Vagina (tissue), 2 donors: Measurements from ENCODE around the gene FAM216B.
"Not testable (repeated sequence)": the region's sequence is repeated elsewhere in the genome, so short reads cannot be mapped to it uniquely, and the experiment has no call there.

ENCODE experiments used
- POLR2A ChIP-seq, 2 donors: fragments of 450-650 bp; IDR thresholded peaks; one replicate each; pipeline ENCODE4 v1.6.1; 2017; ENCODE audit warnings: antibody characterized with exemption in 2 of 2, mild to moderate bottlenecking in 2 of 2, moderate library complexity in 2 of 2
- POLR2AphosphoS5 ChIP-seq, 2 donors: sonication (generic); formaldehyde crosslinking; IDR thresholded peaks; one replicate each; pipeline ENCODE4 v1.9.0; 2017; ENCODE audit warnings: antibody characterized with exemption in 2 of 2, mild to moderate bottlenecking in 2 of 2, low read depth in 1 of 2; ENCODE audit not compliant: insufficient read depth in 1 of 2
- TF ChIP-seq, protein P1 (sequence below), 3 experiments: fragments of 450-650 bp in 2 of 3; fragments of 200-600 bp in 1 of 3; sonication (generic) in 1 of 3; IDR thresholded peaks; one replicate each; pipeline ENCODE4 v1.5.1; 2017 to 2019; ENCODE audit warnings: antibody characterized with exemption in 3 of 3, mild to moderate bottlenecking in 2 of 3, moderate library complexity in 2 of 3

DNA sequence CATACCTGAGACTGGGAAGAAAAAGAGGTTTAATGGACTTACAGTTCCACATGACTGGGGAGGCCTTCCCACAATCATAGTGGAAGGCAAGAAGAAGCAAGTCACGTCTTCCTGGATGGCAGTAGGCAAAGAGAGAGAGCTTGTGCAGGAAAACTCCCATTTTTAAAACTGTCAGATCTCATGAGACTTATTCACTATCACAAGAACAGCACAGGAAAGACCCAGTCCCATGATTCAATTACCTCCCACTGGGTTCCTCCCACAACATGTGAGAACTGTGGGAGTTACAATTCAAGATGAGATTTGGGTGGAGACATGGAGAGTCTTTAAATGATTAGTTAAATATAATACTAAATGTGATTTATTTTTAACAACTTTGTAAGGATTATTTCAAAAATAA is 38.3 kb downstream of the FAM216B start:
- TF ChIP-seq, protein P1, sequence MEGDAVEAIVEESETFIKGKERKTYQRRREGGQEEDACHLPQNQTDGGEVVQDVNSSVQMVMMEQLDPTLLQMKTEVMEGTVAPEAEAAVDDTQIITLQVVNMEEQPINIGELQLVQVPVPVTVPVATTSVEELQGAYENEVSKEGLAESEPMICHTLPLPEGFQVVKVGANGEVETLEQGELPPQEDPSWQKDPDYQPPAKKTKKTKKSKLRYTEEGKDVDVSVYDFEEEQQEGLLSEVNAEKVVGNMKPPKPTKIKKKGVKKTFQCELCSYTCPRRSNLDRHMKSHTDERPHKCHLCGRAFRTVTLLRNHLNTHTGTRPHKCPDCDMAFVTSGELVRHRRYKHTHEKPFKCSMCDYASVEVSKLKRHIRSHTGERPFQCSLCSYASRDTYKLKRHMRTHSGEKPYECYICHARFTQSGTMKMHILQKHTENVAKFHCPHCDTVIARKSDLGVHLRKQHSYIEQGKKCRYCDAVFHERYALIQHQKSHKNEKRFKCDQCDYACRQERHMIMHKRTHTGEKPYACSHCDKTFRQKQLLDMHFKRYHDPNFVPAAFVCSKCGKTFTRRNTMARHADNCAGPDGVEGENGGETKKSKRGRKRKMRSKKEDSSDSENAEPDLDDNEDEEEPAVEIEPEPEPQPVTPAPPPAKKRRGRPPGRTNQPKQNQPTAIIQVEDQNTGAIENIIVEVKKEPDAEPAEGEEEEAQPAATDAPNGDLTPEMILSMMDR (IDR thresholded peaks at IDR 0.05): not testable (repeated sequence)
- TF ChIP-seq POLR2AphosphoS5 (IDR thresholded peaks at IDR 0.05; ENCODE audit: insufficient read depth in 1 of 2, low read depth in 1 of 2); POLR2A (IDR thresholded peaks at IDR 0.05): not testable (repeated sequence)
